GM18508 (cell line): Measurements from ENCODE around the gene UCHL1.
"Not testable (repeated sequence)": the region's sequence is repeated elsewhere in the genome, so short reads cannot be mapped to it uniquely, and the experiment has no call there.

Experiments used
- ATAC-seq: cut with Tn5 transposase; IDR thresholded peaks from one replicate; pipeline ENCODE4 v1.9.1; 2021; ENCODE audit warnings: moderate number of reproducible peaks; ENCODE audit not compliant: insufficient read depth, unreplicated experiment

The UCHL1 gene

DNA sequence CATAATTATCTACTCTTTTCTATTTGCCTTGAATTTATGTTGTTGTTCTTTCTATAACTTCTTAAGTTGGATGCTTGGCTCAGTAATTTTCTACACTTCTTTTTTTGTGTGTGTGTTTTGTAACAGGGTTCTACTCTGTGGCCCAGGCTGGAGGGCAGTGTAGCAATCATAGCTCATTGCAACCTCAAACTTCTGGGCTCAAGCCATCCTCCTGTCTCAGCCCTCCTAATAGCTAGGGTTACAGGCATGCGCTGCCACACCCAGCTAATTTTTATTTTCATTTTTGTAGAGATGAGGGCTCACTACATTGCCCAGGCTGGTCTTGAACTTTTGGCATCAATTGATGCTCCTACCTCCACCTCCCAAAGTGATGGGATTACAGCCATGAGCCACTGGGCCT lies 20.7 kb upstream of the UCHL1 start:
- ATAC-seq: no peak

DNA sequence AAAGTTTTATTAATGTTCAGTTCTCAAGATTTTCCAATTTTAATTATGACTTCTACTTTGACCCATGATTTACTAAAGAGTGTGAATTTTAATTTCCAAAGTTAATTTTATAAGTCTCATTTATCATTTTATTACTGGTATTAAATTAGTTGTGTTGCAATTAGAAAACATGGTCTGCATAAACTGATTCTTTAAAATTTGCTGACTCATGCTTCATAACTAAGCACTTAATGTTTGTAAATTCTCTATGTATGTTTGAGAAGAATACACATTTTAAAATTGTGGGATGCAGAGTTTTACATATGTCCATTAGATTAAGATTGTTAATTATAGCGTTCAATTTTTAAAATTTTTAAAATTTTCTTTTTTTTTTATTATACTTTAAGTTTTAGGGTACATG lies 20.2 kb upstream of the UCHL1 start:
- no peak for ATAC-seq

GRCh38 chr4:41241919-41242318 lies 14.8 kb upstream of the UCHL1 start:
- ATAC-seq: no peak

- ATAC-seq: no peak
These were observed 10.7 kb upstream of the UCHL1 start for GRCh38 chr4:41245983-41246382.

DNA sequence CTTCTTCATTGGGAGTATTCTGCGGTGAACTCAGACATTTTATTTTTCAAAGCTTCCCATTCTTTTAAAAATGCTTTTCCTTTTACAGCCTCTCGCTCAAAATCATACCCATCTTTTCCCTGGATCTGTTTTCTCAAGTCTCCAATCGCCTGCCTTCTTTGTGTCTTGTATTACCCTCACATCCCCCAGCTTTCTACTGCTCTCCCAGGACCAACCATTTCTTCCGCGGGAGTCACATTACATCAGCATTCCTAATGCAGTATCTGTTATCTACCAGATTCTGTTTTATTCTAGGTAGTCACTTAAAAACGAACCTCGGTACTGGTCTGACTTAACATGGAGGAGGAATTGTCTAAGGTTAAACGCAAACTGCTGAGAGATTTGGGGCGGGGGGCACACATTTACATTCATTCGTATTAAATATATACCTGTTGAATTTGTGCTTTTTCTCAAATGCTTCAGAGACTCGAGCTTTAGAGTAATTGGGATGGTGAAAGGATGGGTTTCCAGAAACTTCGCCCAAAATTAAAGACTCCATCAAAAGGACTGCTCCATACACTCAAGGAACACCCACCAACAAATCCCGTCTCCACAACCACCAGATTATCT lies 493 bp upstream of the UCHL1 start:
- no peak for ATAC-seq

- ATAC-seq: no peak
These were observed 651 bp downstream of the UCHL1 start for GRCh38 chr4:41257257-41257901.

- no peak for ATAC-seq
These were observed 1.2 kb downstream of the UCHL1 start for GRCh38 chr4:41257906-41258305.

DNA sequence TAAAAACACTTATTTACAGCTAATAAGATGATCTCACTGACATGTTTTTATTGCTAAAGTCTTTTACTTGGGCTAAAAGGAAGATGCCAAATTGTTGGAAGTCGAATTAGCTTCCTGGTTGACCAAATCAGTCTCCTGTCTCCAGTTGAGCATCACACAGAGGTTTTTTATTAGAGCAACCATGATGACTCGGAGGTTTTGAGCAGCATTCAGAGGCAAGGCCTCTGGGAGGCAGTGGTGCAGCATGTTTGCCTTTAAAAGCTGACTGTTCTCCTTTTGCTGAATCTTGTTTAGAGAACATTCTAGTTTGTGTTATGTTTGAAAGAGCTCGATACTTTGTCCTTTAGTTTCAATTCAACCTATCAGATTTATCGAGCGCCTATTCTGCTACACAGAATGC lies 2.1 kb downstream of the UCHL1 start:
- no peak for ATAC-seq

GRCh38 chr4:41260116-41260733 lies 3.5 kb downstream of the UCHL1 start:
- ATAC-seq: no peak

GRCh38 chr4:41262198-41262597 lies 5.5 kb downstream of the UCHL1 start:
- ATAC-seq: no peak

GRCh38 chr4:41264212-41264611 lies 7.5 kb downstream of the UCHL1 start:
- ATAC-seq: no peak

DNA sequence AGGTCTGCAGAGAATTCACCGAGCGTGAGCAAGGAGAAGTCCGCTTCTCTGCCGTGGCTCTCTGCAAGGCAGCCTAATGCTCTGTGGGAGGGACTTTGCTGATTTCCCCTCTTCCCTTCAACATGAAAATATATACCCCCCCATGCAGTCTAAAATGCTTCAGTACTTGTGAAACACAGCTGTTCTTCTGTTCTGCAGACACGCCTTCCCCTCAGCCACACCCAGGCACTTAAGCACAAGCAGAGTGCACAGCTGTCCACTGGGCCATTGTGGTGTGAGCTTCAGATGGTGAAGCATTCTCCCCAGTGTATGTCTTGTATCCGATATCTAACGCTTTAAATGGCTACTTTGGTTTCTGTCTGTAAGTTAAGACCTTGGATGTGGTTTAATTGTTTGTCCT lies 11.3 kb downstream of the UCHL1 start:
- no peak for ATAC-seq

DNA sequence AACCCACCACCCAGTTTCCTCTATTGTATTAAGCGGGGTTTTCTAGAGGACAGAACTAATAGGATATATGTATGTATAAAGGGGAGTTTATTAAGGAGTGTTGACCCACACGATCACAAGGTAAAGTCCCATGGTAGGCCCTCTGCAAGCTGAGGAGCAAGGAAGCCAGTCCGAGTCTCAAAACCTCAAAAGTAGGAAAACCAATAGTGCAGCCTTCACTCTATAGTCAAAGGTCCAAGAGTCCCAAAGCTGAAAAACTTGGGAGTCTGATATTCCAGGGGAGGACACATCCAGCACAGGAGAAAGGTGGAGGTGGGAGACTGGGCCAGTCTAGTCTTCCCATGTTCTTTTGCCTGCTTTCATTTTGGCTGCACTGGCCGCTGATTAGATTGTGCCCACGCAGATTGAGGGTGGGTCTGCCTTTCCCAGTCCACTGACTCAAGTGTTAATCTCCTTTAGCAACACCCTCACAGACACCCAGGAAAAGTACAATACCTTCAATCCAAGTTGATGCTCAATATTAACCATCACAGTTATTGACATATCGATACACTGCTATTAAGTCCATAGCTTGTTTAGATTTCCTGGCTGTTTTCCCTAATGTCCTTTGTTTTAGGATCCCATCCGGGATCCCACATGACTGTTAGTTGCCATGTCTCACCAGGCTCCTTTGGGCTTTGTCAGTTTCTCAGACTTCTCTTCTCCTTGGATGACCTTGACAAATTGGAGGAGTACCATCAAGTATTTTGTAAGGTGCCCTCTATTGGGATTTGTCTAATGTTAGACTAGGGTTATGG lies 12.2 kb downstream of the UCHL1 start:
- no peak for ATAC-seq

- ATAC-seq: no peak
These were observed 13.0 kb downstream of the UCHL1 start for GRCh38 chr4:41269682-41270081.

- not testable (repeated sequence) for ATAC-seq
These were observed 19.2 kb downstream of the UCHL1 start for GRCh38 chr4:41275931-41276330.

GRCh38 chr4:41280010-41280409 lies 23.3 kb downstream of the UCHL1 start:
- no peak for ATAC-seq

DNA sequence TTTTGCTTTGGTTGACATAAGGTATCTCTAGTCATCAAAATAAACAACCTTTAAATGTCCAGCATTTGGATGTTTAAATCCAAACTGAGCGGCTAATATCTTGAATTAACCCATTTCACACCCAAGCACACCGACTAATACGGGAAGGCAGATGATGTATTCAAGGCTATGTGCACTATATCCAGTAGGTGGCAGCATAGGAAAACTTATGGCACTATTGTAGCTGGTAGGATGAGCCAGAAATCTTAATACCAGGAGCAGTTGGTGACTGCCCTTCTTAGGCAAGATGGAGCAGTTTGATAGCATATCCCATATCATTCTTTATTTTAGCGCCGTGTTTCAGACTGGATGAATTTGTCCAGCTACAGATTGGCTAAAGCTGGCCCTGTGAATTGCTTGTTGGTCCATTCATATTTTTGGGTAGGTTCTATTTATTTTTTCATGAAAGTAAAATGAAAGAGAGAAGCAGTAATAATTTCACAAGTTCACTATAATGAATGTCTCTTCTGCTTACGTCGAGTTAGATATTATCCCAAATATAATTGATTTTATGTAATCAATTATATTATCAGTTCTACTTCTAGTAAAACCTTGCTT lies 24.4 kb downstream of the UCHL1 start:
- ATAC-seq: peak; percentile 91

- no peak for ATAC-seq
These were observed 25.6 kb downstream of the UCHL1 start for GRCh38 chr4:41282366-41282765.

GRCh38 chr4:41285202-41285863 lies 28.6 kb downstream of the UCHL1 start:
- no peak for ATAC-seq

- no peak for ATAC-seq
These were observed 29.1 kb downstream of the UCHL1 start for GRCh38 chr4:41285864-41286235.
